HG03060 (cell line): Measurements from ENCODE around the gene CHIC2.
"Not testable (repeated sequence)": the region's sequence is repeated elsewhere in the genome, so short reads cannot be mapped to it uniquely, and the experiment has no call there.

Source experiments
- ATAC-seq: cut with Tn5 transposase; IDR thresholded peaks from one replicate; pipeline ENCODE4 v1.9.1; 2021; ENCODE audit warnings: low read depth, moderate number of reproducible peaks; ENCODE audit not compliant: unreplicated experiment

Gene CHIC2

GRCh38 chr4:54062392-54062791 lies 2.0 kb downstream of the CHIC2 start:
- no peak for ATAC-seq

GRCh38 chr4:54061873-54062272 lies 2.5 kb downstream of the CHIC2 start:
- no peak for ATAC-seq

- ATAC-seq, result no peak
Observed at GRCh38 chr4:54061067-54061466, 3.3 kb downstream of the CHIC2 start.

- no peak for ATAC-seq
Observed at GRCh38 chr4:54060116-54060515, 4.3 kb downstream of the CHIC2 start.

- no peak for ATAC-seq
Observed at GRCh38 chr4:54058171-54058570, 6.2 kb downstream of the CHIC2 start.

- ATAC-seq, result no peak
Observed at GRCh38 chr4:54056360-54056759, 8.0 kb downstream of the CHIC2 start.

- no peak for ATAC-seq
Observed at GRCh38 chr4:54055494-54055893, 8.9 kb downstream of the CHIC2 start.

GRCh38 chr4:54054501-54054900 lies 9.9 kb downstream of the CHIC2 start:
- ATAC-seq, result no peak

- ATAC-seq, result not testable (repeated sequence)
Observed at GRCh38 chr4:54053322-54053721, 11.1 kb downstream of the CHIC2 start.

GRCh38 chr4:54050214-54050904 lies 14.0 kb downstream of the CHIC2 start:
- ATAC-seq, result no peak

GRCh38 chr4:54043630-54044029 lies 20.8 kb downstream of the CHIC2 start:
- not testable (repeated sequence) for ATAC-seq

GRCh38 chr4:54041933-54042332 lies 22.5 kb downstream of the CHIC2 start:
- ATAC-seq, result no peak

- no peak for ATAC-seq
Observed at GRCh38 chr4:54041100-54041499, 23.3 kb downstream of the CHIC2 start.

- ATAC-seq, result no peak
Observed at GRCh38 chr4:54038056-54038455, 26.3 kb downstream of the CHIC2 start.

GRCh38 chr4:54036184-54036583 lies 28.2 kb downstream of the CHIC2 start:
- ATAC-seq, result no peak

- ATAC-seq, result no peak
Observed at GRCh38 chr4:54032558-54033135, 31.8 kb downstream of the CHIC2 start.

- no peak for ATAC-seq
Observed at GRCh38 chr4:54027311-54027710, 37.1 kb downstream of the CHIC2 start.

- ATAC-seq, result no peak
Observed at GRCh38 chr4:54025582-54025981, 38.8 kb downstream of the CHIC2 start.

GRCh38 chr4:54023019-54023418 lies 41.4 kb downstream of the CHIC2 start:
- ATAC-seq, result not testable (repeated sequence)

GRCh38 chr4:54017974-54018373 lies 46.4 kb downstream of the CHIC2 start:
- ATAC-seq, result no peak

GRCh38 chr4:54017308-54017707 lies 47.1 kb downstream of the CHIC2 start:
- ATAC-seq, result no peak

- ATAC-seq, result no peak
Observed at GRCh38 chr4:54016504-54016903, 47.9 kb downstream of the CHIC2 start.
